Right lung (tissue), 5 donors: ENCODE results near the gene SLCO2A1. TPM values are rescaled to one million over a fixed set of nuclear protein-coding genes. Genes with fewer than 3 reads are reported as not detected.

ENCODE experiments used
- DNase-seq, 2 donors: peaks; one replicate each; pipeline ENCODE4 v3.0.0-alpha.2; 2013
- polyA plus RNA-seq, 5 donors: library from polyadenylated mRNA; unstranded; fragments of 120-200 nt; gene quantifications; one replicate each; pipeline versions ENCODE4 v1.2.1 to v1.2.3, GENCODE V29; 2013; ENCODE audit warnings: inconsistent platforms in 1 of 5, low replicate concordance in 1 of 5; ENCODE audit not compliant: insufficient read length in 5 of 5, insufficient read depth in 1 of 5

Gene SLCO2A1
- polyA plus RNA-seq, 5 donors, result 32.6 to 61.7 (median 52.8) TPM

GRCh38 chr3:134065252-134066157 is 35.8 kb upstream of the SLCO2A1 start:
- DNase-seq, result no peak

GRCh38 chr3:134064081-134064480 is 34.4 kb upstream of the SLCO2A1 start:
- no peak for DNase-seq

GRCh38 chr3:134061401-134061800 is 31.7 kb upstream of the SLCO2A1 start:
- no peak for DNase-seq

- no peak for DNase-seq
These were observed 31.0 kb upstream of the SLCO2A1 start for GRCh38 chr3:134060561-134061385.

GRCh38 chr3:134059671-134060560 is 30.2 kb upstream of the SLCO2A1 start:
- DNase-seq, result no peak

- no peak for DNase-seq
These were observed 29.4 kb upstream of the SLCO2A1 start for GRCh38 chr3:134059035-134059601.

- no peak for DNase-seq
These were observed 28.0 kb upstream of the SLCO2A1 start for GRCh38 chr3:134057654-134058110.

- no peak for DNase-seq
These were observed 27.4 kb upstream of the SLCO2A1 start for GRCh38 chr3:134057006-134057653.

GRCh38 chr3:134056464-134056891 is 26.8 kb upstream of the SLCO2A1 start:
- no peak for DNase-seq

- DNase-seq, result no peak
These were observed 25.9 kb upstream of the SLCO2A1 start for GRCh38 chr3:134055661-134056060.

- DNase-seq, result no peak
These were observed 25.2 kb upstream of the SLCO2A1 start for GRCh38 chr3:134054881-134055280.

- no peak for DNase-seq
These were observed 24.5 kb upstream of the SLCO2A1 start for GRCh38 chr3:134054231-134054630.

- no peak for DNase-seq
These were observed 22.6 kb upstream of the SLCO2A1 start for GRCh38 chr3:134052370-134052769.

- no peak for DNase-seq
These were observed 20.0 kb upstream of the SLCO2A1 start for GRCh38 chr3:134049676-134050075.

- DNase-seq, result no peak
These were observed 18.7 kb upstream of the SLCO2A1 start for GRCh38 chr3:134048278-134048996.

GRCh38 chr3:134044459-134044858 is 14.7 kb upstream of the SLCO2A1 start:
- DNase-seq, result no peak

- no peak for DNase-seq
These were observed 10.3 kb upstream of the SLCO2A1 start for GRCh38 chr3:134040066-134040465.

GRCh38 chr3:134039161-134039862 is 9.6 kb upstream of the SLCO2A1 start:
- no peak for DNase-seq

- no peak for DNase-seq
These were observed 9.0 kb upstream of the SLCO2A1 start for GRCh38 chr3:134038716-134039115.
